Measurements from ENCODE around the gene UNC50. TPM values are rescaled to one million over a fixed set of nuclear protein-coding genes. Genes with fewer than 3 reads are reported as not detected.
"Not testable (repeated sequence)": the region's sequence is repeated elsewhere in the genome, so short reads cannot be mapped to it uniquely, and the experiment has no call there.

The UNC50 gene
- total and polyA plus RNA-seq, 12 donors: 43.5 to 75.1 (median 55.1) TPM

GRCh38 chr2:98650998-98651397 is 42.6 kb downstream of the UNC50 start:
- Histone ChIP-seq H3K27ac (no peak overlapping the region), H3K36me3 (replicated peaks in 1 of 2) (no peaks in the 10 kb centered on the region), H3K9me3 (replicated peaks in 1 of 3) (no peaks in the 10 kb centered on the region), H3K4me1 (replicated peaks in 1 of 2) (peaks cover 0 to 6% of the 10 kb centered on the region in 2 donors), H3K27me3 (no peaks in the 10 kb centered on the region), H3K4me3 (no peak overlapping the region)
- WGBS, 4 donors: 82 to 96% (median 86%) methylated on average over 1 of the region's 1 CpG
- intact Hi-C loops (cut with DNase I): no loop called here
- TF ChIP-seq POLR2A (IDR thresholded peaks at IDR 0.05): no peak
- TF ChIP-seq CTCF (IDR thresholded peaks at IDR 0.05): no peak
- DNase-seq: no peak

GRCh38 chr2:98654699-98655495 is 46.5 kb downstream of the UNC50 start:
- no peaks in the 10 kb centered on the region for H3K36me3 ChIP-seq (replicated peaks in 1 of 2)
- intact Hi-C loops (cut with DNase I): no loop called here
- TF ChIP-seq POLR2A (IDR thresholded peaks at IDR 0.05): no peak
- no peak for TF ChIP-seq CTCF (IDR thresholded peaks at IDR 0.05)

GRCh38 chr2:98656800-98657199 is 48.4 kb downstream of the UNC50 start:
- intact Hi-C loops (cut with DNase I): no loop called here
- H3K27me3 ChIP-seq: no peaks in the 10 kb centered on the region
- WGBS, 4 donors: 74 to 81% (median 76%) methylated on average over 4 of the region's 4 CpGs
- H3K4me1 ChIP-seq (replicated peaks in 1 of 2): peaks cover 0 to 6% of the 10 kb centered on the region in 2 donors
- H3K27ac ChIP-seq: no peak overlapping the region
- no peak overlapping the region for H3K4me3 ChIP-seq
- no peaks in the 10 kb centered on the region for H3K9me3 ChIP-seq (replicated peaks in 1 of 3)
- H3K36me3 ChIP-seq (replicated peaks in 1 of 2): no peaks in the 10 kb centered on the region
- DNase-seq: no peak
- TF ChIP-seq POLR2A (IDR thresholded peaks at IDR 0.05) (no peak), CTCF (IDR thresholded peaks at IDR 0.05) (no peak)

More at GRCh38 chr2:98654699-98655495, 46.5 kb downstream of the UNC50 start:
- 77 to 90% (median 82%) methylated on average over 3 of the region's 3 CpGs for WGBS, 4 donors
- H3K4me3 ChIP-seq: no peak overlapping the region
- H3K27me3 ChIP-seq: no peaks in the 10 kb centered on the region
- peak overlapping the region in 1 of 5 donors; percentile 26 for H3K27ac ChIP-seq
- no peaks in the 10 kb centered on the region for H3K9me3 ChIP-seq (replicated peaks in 1 of 3)
- H3K4me1 ChIP-seq (replicated peaks in 1 of 2): peaks cover 0 to 6% of the 10 kb centered on the region in 2 donors
- DNase-seq: no peak

- H3K27ac ChIP-seq: no peak overlapping the region
- intact Hi-C loops (cut with DNase I): no loop called here
- WGBS, 4 donors: 93 to 99% (median 94%) methylated on average over 4 of the region's 4 CpGs
Observed at GRCh38 chr2:98658816-98659490, 50.6 kb downstream of the UNC50 start.

GRCh38 chr2:98659491-98659840 is 51.1 kb downstream of the UNC50 start:
- H3K27me3 ChIP-seq; DNase-seq; intact Hi-C loops (cut with DNase I); H3K36me3 ChIP-seq (replicated peaks in 1 of 2); H3K27ac ChIP-seq; H3K4me3 ChIP-seq; H3K4me1 ChIP-seq (replicated peaks in 1 of 2); H3K9me3 ChIP-seq (replicated peaks in 1 of 3): not testable (repeated sequence)
- 91 to 99% (median 96%) methylated on average over 3 of the region's 3 CpGs for WGBS, 4 donors

More at GRCh38 chr2:98658816-98659490, 50.6 kb downstream of the UNC50 start:
- no peak overlapping the region for H3K4me3 ChIP-seq
- TF ChIP-seq POLR2A (IDR thresholded peaks at IDR 0.05): no peak
- TF ChIP-seq CTCF (IDR thresholded peaks at IDR 0.05): no peak
- H3K4me1 ChIP-seq (replicated peaks in 1 of 2): peaks cover 0 to 6% of the 10 kb centered on the region in 2 donors
- H3K27me3 ChIP-seq: no peaks in the 10 kb centered on the region
- no peaks in the 10 kb centered on the region for H3K9me3 ChIP-seq (replicated peaks in 1 of 3)
- no peak for DNase-seq
- no peaks in the 10 kb centered on the region for H3K36me3 ChIP-seq (replicated peaks in 1 of 2)
